ENCODE data around the gene PTCH2. TPM values are rescaled to one million over a fixed set of nuclear protein-coding genes. Genes with fewer than 3 reads are reported as not detected.

Gene PTCH2
- total RNA-seq: 1 to 10 TPM; 1.9 TPM

GRCh38 chr1:44842862-44843655 lies at the start of gene PTCH2:
Gene PTCH2, minus strand, starts transcription at chr1:44843253. Its CDS starts 321 bp downstream, at chr1:44842932.
- Mint-ChIP-seq H3K9me3 (no peaks in the 10 kb centered on the region), H3K4me3 (no peak within 1 kb of the TSS), H3K27me3 (peaks cover 12 to 17% of the 10 kb centered on the region in 2 donors), H3K27ac (peak within 1 kb of the TSS in 1 of 2 donors; percentile 71), H3K36me3 (no peaks in the 10 kb centered on the region), H3K4me1 (ENCODE audit: low read depth in 2 of 2) (peaks cover 0 to 2% of the 10 kb centered on the region in 2 donors)
- DNase-seq (ENCODE audit: low spot score) (no peak), ATAC-seq (peak; percentile 57 to 64)

- Mint-ChIP-seq H3K27me3 (no peaks in the 10 kb centered on the region), H3K27ac (no peak overlapping the region), H3K9me3 (peaks cover 4% of the 10 kb centered on the region), H3K4me1 (ENCODE audit: low read depth in 2 of 2) (no peaks in the 10 kb centered on the region), H3K4me3 (no peak overlapping the region), H3K36me3 (peaks cover 32% of the 10 kb centered on the region)
- ATAC-seq (no peak), DNase-seq (ENCODE audit: low spot score) (no peak)
Observed at GRCh38 chr1:44890007-44890406, 47.0 kb upstream of the PTCH2 start.

GRCh38 chr1:44885406-44885805 lies 42.4 kb upstream of the PTCH2 start:
- Mint-ChIP-seq H3K27ac (no peak overlapping the region), H3K4me3 (no peak overlapping the region), H3K27me3 (no peaks in the 10 kb centered on the region), H3K4me1 (ENCODE audit: low read depth in 2 of 2) (peaks cover 0 to 2% of the 10 kb centered on the region in 2 donors), H3K9me3 (no peaks in the 10 kb centered on the region), H3K36me3 (peaks cover 15% of the 10 kb centered on the region)
- no peak for ATAC-seq
- no peak for DNase-seq (ENCODE audit: low spot score)

- Mint-ChIP-seq H3K4me1 (ENCODE audit: low read depth in 2 of 2) (peaks cover 0 to 2% of the 10 kb centered on the region in 2 donors), H3K9me3 (no peaks in the 10 kb centered on the region), H3K27ac (no peak overlapping the region), H3K27me3 (no peaks in the 10 kb centered on the region), H3K36me3 (peaks cover 14% of the 10 kb centered on the region), H3K4me3 (no peak overlapping the region)
- DNase-seq (ENCODE audit: low spot score) (no peak), ATAC-seq (no peak)
Observed at GRCh38 chr1:44884746-44885145, 41.7 kb upstream of the PTCH2 start.

- Mint-ChIP-seq H3K27ac (no peak overlapping the region), H3K27me3 (no peaks in the 10 kb centered on the region), H3K36me3 (no peaks in the 10 kb centered on the region), H3K9me3 (no peaks in the 10 kb centered on the region), H3K4me1 (ENCODE audit: low read depth in 2 of 2) (peaks cover 0 to 2% of the 10 kb centered on the region in 2 donors), H3K4me3 (no peak overlapping the region)
- ATAC-seq (no peak), DNase-seq (ENCODE audit: low spot score) (no peak)
Observed at GRCh38 chr1:44881011-44881632, 38.1 kb upstream of the PTCH2 start.

GRCh38 chr1:44874155-44874554 lies 31.1 kb upstream of the PTCH2 start:
- no peaks in the 10 kb centered on the region for H3K9me3 Mint-ChIP-seq
- DNase-seq (ENCODE audit: low spot score) (no peak), ATAC-seq (no peak)
- no peaks in the 10 kb centered on the region for H3K27me3 Mint-ChIP-seq
- no peak overlapping the region for H3K27ac Mint-ChIP-seq
- H3K4me3 Mint-ChIP-seq: no peak overlapping the region
- H3K36me3 Mint-ChIP-seq: peaks cover 19% of the 10 kb centered on the region
- no peaks in the 10 kb centered on the region for H3K4me1 Mint-ChIP-seq (ENCODE audit: low read depth in 2 of 2)

GRCh38 chr1:44870096-44870495 lies 27.0 kb upstream of the PTCH2 start:
- DNase-seq (ENCODE audit: low spot score) (no peak), ATAC-seq (no peak)
- no peaks in the 10 kb centered on the region for H3K4me1 Mint-ChIP-seq (ENCODE audit: low read depth in 2 of 2)
- peaks cover 22% of the 10 kb centered on the region for H3K36me3 Mint-ChIP-seq
- H3K9me3 Mint-ChIP-seq: no peaks in the 10 kb centered on the region
- no peak overlapping the region for H3K4me3 Mint-ChIP-seq
- no peak overlapping the region for H3K27ac Mint-ChIP-seq
- H3K27me3 Mint-ChIP-seq: no peaks in the 10 kb centered on the region

GRCh38 chr1:44867801-44868200 lies 24.7 kb upstream of the PTCH2 start:
- H3K27me3 Mint-ChIP-seq: no peaks in the 10 kb centered on the region
- H3K4me3 Mint-ChIP-seq: no peak overlapping the region
- no peaks in the 10 kb centered on the region for H3K9me3 Mint-ChIP-seq
- H3K36me3 Mint-ChIP-seq: peaks cover 13% of the 10 kb centered on the region
- no peaks in the 10 kb centered on the region for H3K4me1 Mint-ChIP-seq (ENCODE audit: low read depth in 2 of 2)
- no peak overlapping the region for H3K27ac Mint-ChIP-seq
- DNase-seq (ENCODE audit: low spot score): no peak
- ATAC-seq: no peak

- peaks cover 5% of the 10 kb centered on the region for H3K36me3 Mint-ChIP-seq
- ATAC-seq: no peak
- no peak overlapping the region for H3K27ac Mint-ChIP-seq
- no peaks in the 10 kb centered on the region for H3K4me1 Mint-ChIP-seq (ENCODE audit: low read depth in 2 of 2)
- H3K9me3 Mint-ChIP-seq: no peaks in the 10 kb centered on the region
- no peak for DNase-seq (ENCODE audit: low spot score)
- no peaks in the 10 kb centered on the region for H3K27me3 Mint-ChIP-seq
- no peak overlapping the region for H3K4me3 Mint-ChIP-seq
Observed at GRCh38 chr1:44862829-44863401, 19.9 kb upstream of the PTCH2 start.

- DNase-seq (ENCODE audit: low spot score) (no peak), ATAC-seq (no peak)
- H3K27ac Mint-ChIP-seq: no peak overlapping the region
- peaks cover 5% of the 10 kb centered on the region for H3K36me3 Mint-ChIP-seq
- no peaks in the 10 kb centered on the region for H3K27me3 Mint-ChIP-seq
- no peaks in the 10 kb centered on the region for H3K4me1 Mint-ChIP-seq (ENCODE audit: low read depth in 2 of 2)
- H3K4me3 Mint-ChIP-seq: no peak overlapping the region
- no peaks in the 10 kb centered on the region for H3K9me3 Mint-ChIP-seq
Observed at GRCh38 chr1:44860891-44861425, 17.9 kb upstream of the PTCH2 start.

GRCh38 chr1:44860331-44860730 lies 17.3 kb upstream of the PTCH2 start:
- no peak overlapping the region for H3K4me3 Mint-ChIP-seq
- peaks cover 4% of the 10 kb centered on the region for H3K36me3 Mint-ChIP-seq
- H3K9me3 Mint-ChIP-seq: no peaks in the 10 kb centered on the region
- no peak overlapping the region for H3K27ac Mint-ChIP-seq
- no peak for DNase-seq (ENCODE audit: low spot score)
- H3K27me3 Mint-ChIP-seq: no peaks in the 10 kb centered on the region
- no peaks in the 10 kb centered on the region for H3K4me1 Mint-ChIP-seq (ENCODE audit: low read depth in 2 of 2)
- no peak for ATAC-seq

- Mint-ChIP-seq H3K4me3 (no peak overlapping the region), H3K27ac (no peak overlapping the region), H3K9me3 (no peaks in the 10 kb centered on the region), H3K4me1 (ENCODE audit: low read depth in 2 of 2) (no peaks in the 10 kb centered on the region), H3K36me3 (peaks cover 6% of the 10 kb centered on the region), H3K27me3 (no peaks in the 10 kb centered on the region)
- ATAC-seq (no peak), DNase-seq (ENCODE audit: low spot score) (no peak)
Observed at GRCh38 chr1:44857446-44857845, 14.4 kb upstream of the PTCH2 start.

- Mint-ChIP-seq H3K4me1 (ENCODE audit: low read depth in 2 of 2) (no peaks in the 10 kb centered on the region), H3K27ac (no peak overlapping the region), H3K9me3 (no peaks in the 10 kb centered on the region), H3K4me3 (no peak overlapping the region), H3K36me3 (peaks cover 6% of the 10 kb centered on the region), H3K27me3 (no peaks in the 10 kb centered on the region)
- ATAC-seq (no peak), DNase-seq (ENCODE audit: low spot score) (no peak)
Observed at GRCh38 chr1:44855742-44856141, 12.7 kb upstream of the PTCH2 start.

- DNase-seq (ENCODE audit: low spot score) (no peak), ATAC-seq (no peak)
- Mint-ChIP-seq H3K27me3 (no peaks in the 10 kb centered on the region), H3K27ac (no peak overlapping the region), H3K36me3 (peaks cover 6% of the 10 kb centered on the region), H3K9me3 (no peaks in the 10 kb centered on the region), H3K4me1 (ENCODE audit: low read depth in 2 of 2) (no peaks in the 10 kb centered on the region), H3K4me3 (no peak overlapping the region)
Observed at GRCh38 chr1:44854970-44855369, 11.9 kb upstream of the PTCH2 start.
